ENCODE data around the gene COL5A1.

COL5A1 gene

DNA sequence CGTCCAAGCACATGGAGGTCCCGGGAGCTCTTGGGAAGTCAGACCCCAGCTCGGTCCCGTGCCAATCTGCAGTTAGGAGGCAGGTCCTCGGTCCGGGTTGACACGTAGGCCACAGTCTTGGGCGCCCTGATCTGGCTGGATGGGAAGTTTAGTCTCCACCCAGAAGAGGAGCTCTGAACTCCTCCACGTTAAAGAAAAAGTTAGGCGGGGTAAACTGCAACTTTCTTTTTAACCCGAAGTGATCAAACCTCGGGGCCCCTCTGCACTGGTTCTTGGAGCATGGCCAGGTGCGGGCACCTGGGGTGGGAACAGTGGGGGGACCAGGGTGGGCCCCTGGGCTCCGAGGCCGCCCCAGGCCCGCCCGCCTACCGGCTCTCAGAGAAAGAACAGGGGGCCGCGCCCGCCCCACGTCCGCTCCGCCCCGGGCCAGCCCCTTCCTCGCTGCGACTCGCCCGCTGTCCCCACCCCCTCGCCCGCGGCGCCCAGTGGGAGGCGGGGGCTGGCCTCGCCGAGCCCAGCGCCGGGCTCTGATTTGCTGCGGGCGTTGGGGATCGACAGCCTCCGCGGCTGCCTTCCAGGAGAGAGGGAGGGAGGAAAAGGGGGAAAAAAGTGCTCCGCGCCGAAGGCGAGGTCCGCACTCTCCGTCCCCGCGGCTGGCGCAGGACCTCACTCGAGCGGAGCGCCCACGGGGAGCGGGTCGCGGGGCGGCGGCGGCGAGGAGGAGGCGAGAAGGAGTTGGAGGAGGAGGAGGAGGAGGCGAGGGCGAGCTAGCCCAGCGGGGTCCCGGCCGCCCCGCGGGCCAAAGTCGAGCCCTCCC, at the start of gene COL5A1:
Gene COL5A1 (plus strand): TSS at position 631 of the 817 bp plus-strand sequence. CDS start 385 bp downstream, outside the sequence.
- peak; percentile 82 for DNase-seq

- DNase-seq = no peak
Observed at GRCh38 chr9:134592018-134592818, 49.4 kb upstream of the COL5A1 start.

DNA sequence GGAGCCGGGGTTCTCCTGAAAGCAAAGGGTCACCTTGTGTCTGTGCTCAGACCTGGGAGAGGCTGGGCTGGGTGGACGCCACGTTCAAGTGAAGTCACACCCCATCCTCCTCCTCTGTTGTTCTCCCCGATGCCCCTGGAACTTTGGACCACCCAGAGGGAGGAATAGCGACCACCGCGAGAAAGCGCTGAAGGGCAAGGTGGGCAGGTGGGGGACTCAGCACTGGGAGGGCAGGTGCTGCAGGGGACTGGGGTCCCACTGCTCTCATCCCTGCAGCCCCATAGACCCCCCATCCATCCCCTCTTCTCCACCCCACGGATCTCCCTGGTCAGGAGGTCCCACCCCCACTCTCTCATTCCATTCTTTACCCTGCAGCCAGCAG, 48.8 kb upstream of the COL5A1 start:
- no peak for DNase-seq

DNA sequence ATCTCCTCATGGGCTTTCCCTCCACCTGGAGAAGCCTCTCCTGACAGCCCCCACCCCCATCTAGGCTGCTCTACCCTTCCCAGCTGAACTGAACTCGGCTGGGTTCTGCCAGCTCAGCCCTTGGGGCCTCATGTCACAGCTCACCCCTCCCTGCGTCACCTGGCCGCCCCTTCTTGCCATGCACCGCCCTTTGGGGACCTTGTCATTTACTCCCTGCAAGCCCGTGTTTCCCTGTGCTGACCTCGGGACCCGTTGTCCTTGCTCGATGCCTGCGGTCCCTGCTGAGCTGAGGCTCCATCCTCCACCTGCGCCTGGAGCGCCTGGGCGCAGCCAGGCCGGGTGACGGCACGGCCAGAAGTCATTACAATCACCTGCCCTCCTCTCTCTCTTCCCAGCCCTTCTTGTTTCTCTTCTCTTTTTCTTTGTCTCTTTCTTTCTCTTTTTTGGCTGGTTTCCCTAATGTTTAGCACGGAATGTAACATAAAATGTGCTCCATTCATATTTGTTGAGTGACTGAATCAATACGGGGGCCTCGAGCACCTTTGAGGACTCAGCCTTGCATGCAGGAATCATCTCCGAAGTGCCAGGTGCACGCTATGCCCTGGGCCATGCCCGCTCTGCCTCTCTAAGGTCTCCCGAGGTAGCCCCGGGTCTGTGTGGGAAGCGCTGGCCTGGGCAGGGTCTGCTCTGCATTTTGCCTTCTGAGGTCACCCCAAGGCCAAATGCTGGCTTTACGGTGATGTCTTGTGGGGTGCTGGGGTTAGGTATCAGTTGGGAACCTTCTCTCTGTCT, 48.1 kb upstream of the COL5A1 start:
- DNase-seq = no peak

GRCh38 chr9:134594078-134594941, 47.3 kb upstream of the COL5A1 start:
- DNase-seq = no peak

- DNase-seq = no peak
Observed at GRCh38 chr9:134595014-134595413, 46.6 kb upstream of the COL5A1 start.

DNA sequence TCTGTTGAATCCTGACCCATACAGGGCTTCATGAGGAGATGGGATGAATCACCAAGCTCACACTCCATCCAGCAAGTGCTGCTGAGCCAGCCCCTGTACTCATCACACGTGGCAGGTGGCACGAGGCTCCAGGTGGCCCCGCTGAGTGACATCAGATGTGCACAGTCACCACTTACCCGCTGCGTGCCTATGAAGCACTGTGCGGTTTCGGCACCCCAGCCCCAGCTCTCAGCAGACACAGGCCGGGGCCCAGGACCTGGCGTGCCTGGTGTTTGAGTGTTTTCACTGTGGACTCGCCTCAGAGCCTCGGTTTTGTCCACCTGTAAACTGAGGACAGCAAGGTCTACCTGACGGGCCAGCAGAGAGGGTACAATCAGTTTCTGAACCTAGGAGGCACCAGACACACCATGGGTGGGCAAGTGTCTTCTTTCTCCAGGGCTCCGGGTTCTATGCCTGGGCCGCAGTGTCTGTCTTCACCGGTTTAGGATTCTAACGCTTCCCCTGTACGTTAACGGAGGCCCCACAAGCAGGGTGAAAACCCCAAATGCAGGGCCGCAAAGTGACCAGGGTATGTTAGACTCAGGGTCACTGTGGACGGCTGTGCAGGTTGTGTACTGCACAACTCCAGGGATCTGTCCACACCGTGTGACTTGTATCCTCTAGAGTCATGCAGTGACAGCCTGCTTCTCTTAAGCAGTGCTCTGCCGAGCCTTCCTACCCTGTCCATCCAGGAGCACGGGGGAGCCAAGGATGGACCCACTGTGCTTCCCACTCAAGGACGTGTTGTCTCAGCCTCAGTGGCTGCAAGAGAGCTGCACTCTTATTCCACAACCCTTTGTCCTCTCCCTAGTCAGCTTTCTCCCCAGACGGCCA, 44.3 kb upstream of the COL5A1 start:
- DNase-seq = no peak

DNA sequence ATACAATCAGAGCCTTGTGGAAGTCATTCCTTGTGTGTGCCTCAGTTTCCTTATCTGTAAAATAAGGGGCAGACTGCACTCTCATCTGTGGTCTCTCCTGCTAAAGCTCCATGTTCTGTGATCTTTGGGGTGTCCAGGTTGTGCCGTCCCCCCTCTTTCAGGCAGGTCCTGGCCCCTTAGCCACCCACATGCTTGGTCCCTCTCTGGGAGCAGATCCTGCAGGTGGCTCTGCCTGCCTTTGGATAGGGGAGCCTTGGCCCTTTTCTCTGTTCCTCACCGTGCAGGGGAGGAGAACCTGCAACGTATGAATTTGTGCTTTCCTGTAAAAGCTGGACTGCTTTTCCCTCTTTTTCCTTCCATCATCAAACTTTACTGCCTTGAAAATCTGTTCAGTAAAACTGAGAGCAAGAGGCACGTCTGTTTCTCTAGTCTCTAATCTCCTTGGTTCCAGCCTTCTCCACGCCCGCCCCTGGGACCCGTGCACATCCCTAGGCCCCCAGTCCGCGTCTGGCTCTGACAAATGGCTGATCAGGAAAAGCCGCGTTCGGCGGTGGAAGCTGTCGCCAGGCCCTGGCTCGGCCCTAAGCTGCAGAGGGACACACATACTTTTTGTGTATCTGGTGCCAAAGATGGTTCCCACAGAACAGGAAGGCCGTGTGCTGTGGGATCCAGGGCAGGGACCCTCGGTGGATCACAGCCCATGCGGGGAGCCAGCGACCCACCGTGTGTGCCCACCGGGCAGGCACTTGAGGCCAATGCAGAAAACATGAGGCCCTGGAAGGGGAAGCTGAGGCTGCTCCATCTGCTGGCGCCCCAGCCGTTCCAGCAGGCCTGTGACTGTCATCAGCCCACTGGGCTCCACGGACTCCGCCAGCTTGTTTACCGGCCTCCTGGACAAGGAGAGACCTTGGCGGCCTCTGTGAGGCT, 43.4 kb upstream of the COL5A1 start:
- no peak for DNase-seq

DNA sequence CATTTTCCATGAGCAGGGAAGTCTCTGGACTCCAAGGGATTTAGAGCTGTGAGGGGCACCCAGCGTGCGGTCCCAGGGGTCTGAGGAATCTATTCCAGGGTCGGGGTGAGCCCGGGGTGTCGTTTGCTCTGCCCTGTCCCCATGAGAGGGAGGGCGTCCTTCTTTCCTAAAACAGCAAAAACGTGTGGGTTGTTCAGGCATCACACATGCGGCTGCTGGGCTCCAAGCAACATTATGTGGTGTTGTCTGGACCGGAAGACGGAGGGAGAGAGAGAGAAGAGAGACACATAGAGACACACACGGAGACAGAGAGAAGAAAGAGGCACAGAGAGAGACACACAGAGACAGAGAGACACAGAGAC, 42.7 kb upstream of the COL5A1 start:
- DNase-seq = no peak

DNA sequence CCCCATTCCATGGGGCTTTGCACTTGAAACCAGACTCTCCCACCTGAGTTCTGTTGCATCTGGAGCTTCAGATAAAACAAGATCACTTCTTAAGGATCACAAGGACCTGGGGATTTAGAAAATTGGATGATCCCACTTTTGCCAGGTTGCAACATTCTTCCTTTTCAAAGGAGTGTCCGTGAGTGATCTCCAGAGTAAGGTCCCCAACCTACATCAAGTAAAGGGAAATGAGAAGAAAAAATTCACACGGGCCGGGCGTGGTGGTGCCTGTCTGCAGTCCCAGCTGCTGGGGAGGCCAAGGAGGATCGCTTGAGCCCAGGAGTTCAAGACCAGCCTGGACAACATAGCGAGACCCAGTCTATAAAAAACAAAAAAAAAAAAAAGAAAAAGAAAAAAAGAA, 41.2 kb upstream of the COL5A1 start:
- no peak for DNase-seq

DNA sequence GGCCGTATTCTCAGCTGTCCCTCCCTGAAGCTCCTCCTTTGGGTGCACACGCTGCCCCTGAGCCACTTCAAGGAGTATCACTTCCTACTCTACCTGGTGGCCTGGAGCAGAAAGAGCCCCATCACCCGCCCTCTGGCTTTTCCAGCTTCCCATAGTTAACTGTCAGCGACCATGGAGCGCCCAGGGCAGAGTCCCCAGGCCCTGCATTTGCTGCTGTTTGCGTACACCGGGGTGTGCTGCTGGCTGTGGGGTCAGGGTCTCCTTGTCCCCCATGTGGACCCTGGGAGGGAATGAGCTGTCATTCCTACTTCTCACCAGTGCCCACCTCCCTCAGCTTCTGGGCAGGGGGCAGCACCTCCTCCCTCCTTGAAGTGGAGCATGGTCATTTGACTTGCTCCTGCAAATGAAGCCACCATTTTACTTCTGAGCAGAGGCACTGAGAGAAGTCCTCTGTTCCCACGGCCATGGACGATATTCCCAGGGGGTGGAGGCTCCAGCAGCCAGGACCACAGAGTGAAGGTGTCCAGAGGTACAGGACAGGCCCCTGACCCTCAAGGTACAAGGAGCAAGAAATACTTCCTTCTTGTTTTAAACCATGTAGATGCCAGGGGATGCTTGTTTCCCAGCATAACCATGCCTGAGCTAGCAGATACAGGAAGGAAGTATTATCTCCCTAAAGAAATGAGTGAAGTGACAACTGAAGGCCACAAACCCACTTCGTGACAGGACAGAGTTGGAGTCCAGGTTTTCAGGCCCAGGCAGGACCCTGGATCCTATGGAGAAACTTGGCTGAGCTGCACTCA, 40.6 kb upstream of the COL5A1 start:
- DNase-seq = no peak

DNA sequence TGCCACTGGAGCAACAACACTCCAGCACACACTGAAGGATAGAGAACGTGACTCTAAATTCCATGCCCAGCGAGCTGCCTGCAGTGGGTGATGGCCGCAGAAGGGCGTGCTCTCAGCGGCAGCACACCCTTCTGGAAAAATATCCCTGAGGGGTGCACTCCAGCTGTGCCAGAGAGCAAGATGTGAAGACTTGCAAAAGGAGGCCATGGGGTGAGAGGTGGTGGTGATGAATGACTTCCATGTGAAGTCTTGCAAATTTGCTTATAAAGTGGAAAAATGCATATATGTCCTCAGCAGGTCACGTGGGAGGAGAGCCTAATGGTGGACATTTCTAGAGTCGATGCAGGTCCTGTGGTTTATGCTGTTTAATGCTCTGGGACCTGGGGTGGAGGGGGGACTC, 39.8 kb upstream of the COL5A1 start:
- DNase-seq = no peak

DNA sequence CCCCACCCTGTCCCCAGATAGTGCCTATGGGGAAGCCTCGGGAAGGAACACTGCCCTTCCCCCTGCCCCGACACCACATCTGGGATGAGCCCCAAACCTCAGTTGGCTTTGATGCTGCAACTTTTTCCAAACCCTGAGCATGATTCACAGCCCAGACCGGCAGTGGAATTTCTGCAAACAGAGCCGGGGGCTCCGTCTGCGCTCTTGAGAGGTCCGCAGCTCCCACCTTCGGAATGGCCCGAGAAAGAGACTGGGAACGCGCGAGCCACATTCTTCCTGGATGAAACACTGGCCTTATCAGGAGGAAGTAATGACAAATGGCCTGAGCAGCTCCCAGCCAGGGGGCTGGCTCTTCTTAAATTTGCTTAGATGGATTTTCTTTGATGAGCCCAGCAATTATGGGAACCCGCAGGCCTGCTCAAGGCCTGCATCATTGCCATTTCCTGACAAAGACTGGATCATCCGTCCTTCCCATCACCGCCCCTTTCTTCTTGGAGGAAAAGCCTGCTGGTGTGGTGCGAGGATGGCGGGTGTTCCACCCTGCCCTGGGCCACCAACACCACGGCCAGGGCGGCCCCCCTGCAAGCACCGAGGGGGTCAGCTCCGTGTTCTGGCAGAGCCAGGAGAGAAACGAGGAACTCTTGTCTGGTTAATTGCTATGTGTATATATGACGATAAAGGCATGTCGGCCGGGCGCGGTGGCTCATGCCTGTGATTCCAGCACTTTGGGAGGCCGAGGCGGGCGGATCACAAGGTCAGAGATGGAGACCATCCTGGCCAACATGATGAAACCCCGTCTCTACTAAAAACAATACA, 38.8 kb upstream of the COL5A1 start:
- DNase-seq = no peak

DNA sequence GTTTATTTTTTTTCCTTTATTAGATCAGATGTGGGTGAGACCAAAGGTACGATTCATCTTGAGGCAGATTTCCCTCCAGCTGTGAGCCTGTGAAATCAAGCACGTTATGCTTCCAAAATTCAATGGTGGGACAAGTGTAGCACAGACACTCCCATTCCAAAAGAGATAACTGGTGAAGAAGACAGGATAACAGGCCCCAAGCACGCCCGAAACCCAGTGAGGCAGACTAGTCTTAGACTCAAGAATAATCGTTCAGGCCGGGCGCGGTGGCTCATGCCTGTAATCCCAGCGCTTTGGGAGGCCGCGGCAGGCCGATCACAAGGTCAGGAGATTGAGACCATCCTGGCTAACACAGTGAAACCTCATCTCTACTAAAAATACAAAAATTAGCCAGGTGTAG, 36.8 kb upstream of the COL5A1 start:
- DNase-seq = no peak

GRCh38 chr9:134605351-134605965, 36.1 kb upstream of the COL5A1 start:
- DNase-seq = no peak

GRCh38 chr9:134605966-134606357, 35.6 kb upstream of the COL5A1 start:
- DNase-seq = no peak

DNA sequence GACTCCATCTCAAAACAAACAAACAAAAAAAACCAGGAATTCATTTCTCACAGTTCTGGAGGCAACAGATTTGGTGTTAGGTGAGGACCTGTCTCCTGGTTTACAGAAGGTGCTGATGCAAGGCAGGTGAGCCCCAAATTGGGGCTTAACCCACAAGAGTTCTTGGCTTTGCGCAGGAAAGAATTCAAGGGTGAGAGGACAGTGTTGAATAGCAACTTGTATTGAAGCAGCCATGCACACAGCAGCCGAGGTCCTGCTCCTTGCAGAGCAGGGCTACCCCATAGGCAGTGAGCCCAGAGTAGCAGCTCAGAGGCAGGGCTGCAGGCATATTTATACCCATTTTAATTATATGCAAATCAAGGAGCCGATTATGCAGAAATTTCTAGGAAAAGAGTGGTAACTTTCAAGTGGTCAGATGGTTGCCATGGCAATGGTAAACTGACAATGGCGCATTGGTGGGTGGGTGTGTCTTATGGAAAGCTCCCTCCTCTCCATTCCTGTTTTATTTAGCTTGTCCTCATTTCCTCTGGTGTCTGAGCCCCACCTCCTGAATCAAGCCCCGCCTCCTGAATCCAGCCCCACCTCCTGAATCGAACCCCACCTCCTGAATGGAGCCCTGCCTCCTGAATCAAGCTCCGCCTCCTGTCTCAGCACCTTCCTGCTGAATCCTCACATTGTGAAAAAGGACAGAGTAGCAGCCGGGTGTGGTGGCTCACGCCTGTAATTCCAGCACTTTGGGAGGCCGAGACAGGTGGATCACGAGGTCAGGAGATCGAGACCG, 34.5 kb upstream of the COL5A1 start:
- no peak for DNase-seq
